H1 (cell line): Measurements from ENCODE around the gene CCDC88C. TPM values are rescaled to one million over a fixed set of nuclear protein-coding genes. Genes with fewer than 3 reads are reported as not detected.

Experiments used
- FOSL1 ChIP-seq: IDR thresholded peaks from 2 replicates; pipeline ENCODE4 v1.6.1; 2011; ENCODE audit warnings: mild to moderate bottlenecking, low read depth, low read length, moderate library complexity; ENCODE audit not compliant: insufficient read depth
- polyA plus RNA-seq, 7 experiments: library from polyadenylated mRNA; depleted of rRNA in 3 of 7; stranded (reverse) in 5 of 7; unstranded in 2 of 7; fragments of >200 nt in 5 of 7; fragments of 200-250 nt in 2 of 7; gene quantifications; 1 replicate in 5 of 7; 2 replicates in 1 of 7; 4 replicates in 1 of 7; pipeline versions ENCODE4 v1.2.1 to v1.2.3, GENCODE V29; 2011 to 2013; ENCODE audit warnings: missing spikeins in 2 of 7, mixed read lengths in 2 of 7
- total RNA-seq: library from RNA; stranded (reverse); fragmentation: NEBNext Ultra II Directional; extraction: Animal tissue kit (Norgen Biotek cat#: 25700); gene quantifications from 2 replicates; pipeline ENCODE4 v1.2.1, GENCODE V29; 2021
- TF ChIP-seq, protein P1 (sequence below): fragments of 300-600 bp; sonication (generic); IDR thresholded peaks from 2 replicates; pipeline ENCODE4 v1.7.1; 2012; ENCODE audit warnings: low read length, moderate library complexity, mild to moderate bottlenecking, inconsistent platforms; ENCODE audit not compliant: insufficient replicate concordance

The CCDC88C gene
- total and polyA plus RNA-seq, 2 of the 8 experiments (the other 6 are each of a cell fraction or from before 2014, with no cell fraction given) = 10.3 to 57.7 TPM

DNA sequence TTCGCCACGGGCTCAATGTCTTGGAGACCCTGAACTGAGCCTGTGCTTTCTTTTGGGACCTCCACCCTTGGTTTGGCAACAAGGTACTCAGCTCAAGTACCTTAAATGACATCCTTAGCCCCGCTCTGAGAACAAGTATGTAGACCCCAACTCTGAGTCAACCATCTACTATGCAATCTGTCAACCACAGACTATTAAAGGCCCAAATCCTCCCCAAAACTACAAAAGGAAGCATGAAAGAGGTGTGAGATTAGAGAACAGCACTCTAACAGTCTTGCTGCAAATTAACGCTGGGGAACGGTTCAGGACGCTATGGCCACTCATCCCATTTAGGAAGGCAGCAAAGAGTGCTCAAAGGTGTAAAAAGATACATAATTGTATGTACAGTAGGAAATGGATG is 52.1 kb downstream of the CCDC88C start (continued):
- TF ChIP-seq, protein P1, sequence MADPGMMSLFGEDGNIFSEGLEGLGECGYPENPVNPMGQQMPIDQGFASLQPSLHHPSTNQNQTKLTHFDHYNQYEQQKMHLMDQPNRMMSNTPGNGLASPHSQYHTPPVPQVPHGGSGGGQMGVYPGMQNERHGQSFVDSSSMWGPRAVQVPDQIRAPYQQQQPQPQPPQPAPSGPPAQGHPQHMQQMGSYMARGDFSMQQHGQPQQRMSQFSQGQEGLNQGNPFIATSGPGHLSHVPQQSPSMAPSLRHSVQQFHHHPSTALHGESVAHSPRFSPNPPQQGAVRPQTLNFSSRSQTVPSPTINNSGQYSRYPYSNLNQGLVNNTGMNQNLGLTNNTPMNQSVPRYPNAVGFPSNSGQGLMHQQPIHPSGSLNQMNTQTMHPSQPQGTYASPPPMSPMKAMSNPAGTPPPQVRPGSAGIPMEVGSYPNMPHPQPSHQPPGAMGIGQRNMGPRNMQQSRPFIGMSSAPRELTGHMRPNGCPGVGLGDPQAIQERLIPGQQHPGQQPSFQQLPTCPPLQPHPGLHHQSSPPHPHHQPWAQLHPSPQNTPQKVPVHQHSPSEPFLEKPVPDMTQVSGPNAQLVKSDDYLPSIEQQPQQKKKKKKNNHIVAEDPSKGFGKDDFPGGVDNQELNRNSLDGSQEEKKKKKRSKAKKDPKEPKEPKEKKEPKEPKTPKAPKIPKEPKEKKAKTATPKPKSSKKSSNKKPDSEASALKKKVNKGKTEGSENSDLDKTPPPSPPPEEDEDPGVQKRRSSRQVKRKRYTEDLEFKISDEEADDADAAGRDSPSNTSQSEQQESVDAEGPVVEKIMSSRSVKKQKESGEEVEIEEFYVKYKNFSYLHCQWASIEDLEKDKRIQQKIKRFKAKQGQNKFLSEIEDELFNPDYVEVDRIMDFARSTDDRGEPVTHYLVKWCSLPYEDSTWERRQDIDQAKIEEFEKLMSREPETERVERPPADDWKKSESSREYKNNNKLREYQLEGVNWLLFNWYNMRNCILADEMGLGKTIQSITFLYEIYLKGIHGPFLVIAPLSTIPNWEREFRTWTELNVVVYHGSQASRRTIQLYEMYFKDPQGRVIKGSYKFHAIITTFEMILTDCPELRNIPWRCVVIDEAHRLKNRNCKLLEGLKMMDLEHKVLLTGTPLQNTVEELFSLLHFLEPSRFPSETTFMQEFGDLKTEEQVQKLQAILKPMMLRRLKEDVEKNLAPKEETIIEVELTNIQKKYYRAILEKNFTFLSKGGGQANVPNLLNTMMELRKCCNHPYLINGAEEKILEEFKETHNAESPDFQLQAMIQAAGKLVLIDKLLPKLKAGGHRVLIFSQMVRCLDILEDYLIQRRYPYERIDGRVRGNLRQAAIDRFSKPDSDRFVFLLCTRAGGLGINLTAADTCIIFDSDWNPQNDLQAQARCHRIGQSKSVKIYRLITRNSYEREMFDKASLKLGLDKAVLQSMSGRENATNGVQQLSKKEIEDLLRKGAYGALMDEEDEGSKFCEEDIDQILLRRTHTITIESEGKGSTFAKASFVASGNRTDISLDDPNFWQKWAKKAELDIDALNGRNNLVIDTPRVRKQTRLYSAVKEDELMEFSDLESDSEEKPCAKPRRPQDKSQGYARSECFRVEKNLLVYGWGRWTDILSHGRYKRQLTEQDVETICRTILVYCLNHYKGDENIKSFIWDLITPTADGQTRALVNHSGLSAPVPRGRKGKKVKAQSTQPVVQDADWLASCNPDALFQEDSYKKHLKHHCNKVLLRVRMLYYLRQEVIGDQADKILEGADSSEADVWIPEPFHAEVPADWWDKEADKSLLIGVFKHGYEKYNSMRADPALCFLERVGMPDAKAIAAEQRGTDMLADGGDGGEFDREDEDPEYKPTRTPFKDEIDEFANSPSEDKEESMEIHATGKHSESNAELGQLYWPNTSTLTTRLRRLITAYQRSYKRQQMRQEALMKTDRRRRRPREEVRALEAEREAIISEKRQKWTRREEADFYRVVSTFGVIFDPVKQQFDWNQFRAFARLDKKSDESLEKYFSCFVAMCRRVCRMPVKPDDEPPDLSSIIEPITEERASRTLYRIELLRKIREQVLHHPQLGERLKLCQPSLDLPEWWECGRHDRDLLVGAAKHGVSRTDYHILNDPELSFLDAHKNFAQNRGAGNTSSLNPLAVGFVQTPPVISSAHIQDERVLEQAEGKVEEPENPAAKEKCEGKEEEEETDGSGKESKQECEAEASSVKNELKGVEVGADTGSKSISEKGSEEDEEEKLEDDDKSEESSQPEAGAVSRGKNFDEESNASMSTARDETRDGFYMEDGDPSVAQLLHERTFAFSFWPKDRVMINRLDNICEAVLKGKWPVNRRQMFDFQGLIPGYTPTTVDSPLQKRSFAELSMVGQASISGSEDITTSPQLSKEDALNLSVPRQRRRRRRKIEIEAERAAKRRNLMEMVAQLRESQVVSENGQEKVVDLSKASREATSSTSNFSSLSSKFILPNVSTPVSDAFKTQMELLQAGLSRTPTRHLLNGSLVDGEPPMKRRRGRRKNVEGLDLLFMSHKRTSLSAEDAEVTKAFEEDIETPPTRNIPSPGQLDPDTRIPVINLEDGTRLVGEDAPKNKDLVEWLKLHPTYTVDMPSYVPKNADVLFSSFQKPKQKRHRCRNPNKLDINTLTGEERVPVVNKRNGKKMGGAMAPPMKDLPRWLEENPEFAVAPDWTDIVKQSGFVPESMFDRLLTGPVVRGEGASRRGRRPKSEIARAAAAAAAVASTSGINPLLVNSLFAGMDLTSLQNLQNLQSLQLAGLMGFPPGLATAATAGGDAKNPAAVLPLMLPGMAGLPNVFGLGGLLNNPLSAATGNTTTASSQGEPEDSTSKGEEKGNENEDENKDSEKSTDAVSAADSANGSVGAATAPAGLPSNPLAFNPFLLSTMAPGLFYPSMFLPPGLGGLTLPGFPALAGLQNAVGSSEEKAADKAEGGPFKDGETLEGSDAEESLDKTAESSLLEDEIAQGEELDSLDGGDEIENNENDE = no peak
- TF ChIP-seq FOSL1 = no peak
